Measurements from ENCODE around the gene BBOF1. TPM values are rescaled to one million over a fixed set of nuclear protein-coding genes. Genes with fewer than 3 reads are reported as not detected.

The BBOF1 gene
- polyA plus RNA-seq, 2 of the 4 experiments (the other 2 are of a cell fraction), result 4.9 to 5.8 TPM

GRCh38 chr14:74019408-74020137, 424 bp downstream of the BBOF1 start (continued):
- TF ChIP-seq REST (IDR thresholded peaks at IDR 0.05) (no peak), CEBPB (IDR thresholded peaks at IDR 0.05) (no peak), USF2 (IDR thresholded peaks at IDR 0.05) (no peak), CHD4 (IDR thresholded peaks at IDR 0.05; ENCODE audit: borderline replicate concordance) (no peak)

- H3K4me2 ChIP-seq, result no peak overlapping the region
- CTCF ChIA-PET, result no interaction called here
- POLR2A ChIA-PET, result no interaction called here
- H3K27ac ChIP-seq, result no peak overlapping the region
- ATAC-seq (no peak), FAIRE-seq (no peak), DNase-seq (ENCODE audit: low read depth in 1 of 2, low spot score in 1 of 2) (no peak)
- WGBS (ENCODE audit: missing lambda C conversion rate), result 97% methylated on average over 4 of the region's 4 CpGs
- TF ChIP-seq EP300 (IDR thresholded peaks at IDR 0.05) (no peak), NFE2L2 (conservative IDR thresholded peaks at IDR 0.05; ENCODE audit: low read length) (no peak), HDAC2 (IDR thresholded peaks at IDR 0.05) (no peak), HOXB13 (CRISPR knock-in tag; IDR thresholded peaks at IDR 0.05; ENCODE audit: low read depth) (no peak), ELK1 (IDR thresholded peaks at IDR 0.05; ENCODE audit: low read depth, low read length) (no peak), E2F6 (IDR thresholded peaks at IDR 0.05; ENCODE audit: borderline replicate concordance, low read depth) (no peak), EHMT2 (IDR thresholded peaks at IDR 0.05; ENCODE audit: low read depth) (no peak), CTCF (IDR thresholded peaks at IDR 0.05) (no peak), MAFK (IDR thresholded peaks at IDR 0.05; ENCODE audit: partially characterized antibody) (no peak), MAX (IDR thresholded peaks at IDR 0.05) (no peak), POLR2A (IDR thresholded peaks at IDR 0.05; ENCODE audit: low read length) (no peak), PHF8 (IDR thresholded peaks at IDR 0.05; ENCODE audit: borderline replicate concordance, low read depth) (no peak), BHLHE40 (IDR thresholded peaks at IDR 0.05; ENCODE audit: low read depth, low read length) (no peak), JUNB (IDR thresholded peaks at IDR 0.05) (no peak), MYC (IDR thresholded peaks at IDR 0.05; ENCODE audit: borderline replicate concordance, low read length) (no peak), RFX5 (IDR thresholded peaks at IDR 0.05) (no peak), ZSCAN20 (CRISPR knock-in tag; IDR thresholded peaks at IDR 0.05) (no peak), BCL3 (IDR thresholded peaks at IDR 0.05) (no peak)
- H3K9me3 ChIP-seq, result no peaks in the 10 kb centered on the region
- H3K4me3 ChIP-seq, result no peak overlapping the region
- H3K4me1 ChIP-seq, result peaks cover 7% of the 10 kb centered on the region
Observed at GRCh38 chr14:74022346-74022745, 3.2 kb downstream of the BBOF1 start.
